Vagina (tissue), 2 donors: ENCODE measurements around the gene SMAP1. TPM values are rescaled to one million over a fixed set of nuclear protein-coding genes. Genes with fewer than 3 reads are reported as not detected.
"Not testable (repeated sequence)": the region's sequence is repeated elsewhere in the genome, so short reads cannot be mapped to it uniquely, and the experiment has no call there.

Experiments
- DNase-seq, 2 donors: peaks; one replicate each; pipeline ENCODE4 v3.0.0-alpha.2; 2017; ENCODE audit errors: extremely low spot score in 2 of 2
- H3K27ac ChIP-seq: fragments of 200-600 bp; sonication (generic); one replicate; pipeline ENCODE4 v1.5.1; 2019
- H3K27me3 ChIP-seq: fragments of 200-600 bp; sonication (generic); one replicate; pipeline ENCODE4 v1.5.1; 2019
- H3K36me3 ChIP-seq, 2 donors: fragments of 200-600 bp; sonication (generic); one replicate each; pipeline ENCODE4 v1.5.1; 2017 to 2019
- H3K4me1 ChIP-seq: fragments of 200-600 bp; sonication (generic); one replicate; pipeline ENCODE4 v1.5.1; 2019
- H3K4me3 ChIP-seq, 2 donors: fragments of 200-600 bp; sonication (generic); 1 replicate in 1 of 2; 2 replicates in 1 of 2; pipeline ENCODE4 v1.5.1; 2016 to 2019
- H3K9me3 ChIP-seq: fragments of 200-600 bp; sonication (generic); one replicate; pipeline ENCODE4 v1.5.1; 2019
- CTCF ChIP-seq, 3 experiments: fragments of 450-650 bp in 2 of 3; fragments of 200-600 bp in 1 of 3; sonication (generic) in 1 of 3; IDR thresholded peaks; one replicate each; pipeline ENCODE4 v1.5.1; 2017 to 2019; ENCODE audit warnings: antibody characterized with exemption in 3 of 3, mild to moderate bottlenecking in 2 of 3, moderate library complexity in 2 of 3
- POLR2A ChIP-seq, 2 donors: fragments of 450-650 bp; IDR thresholded peaks; one replicate each; pipeline ENCODE4 v1.6.1; 2017; ENCODE audit warnings: antibody characterized with exemption in 2 of 2, mild to moderate bottlenecking in 2 of 2, moderate library complexity in 2 of 2
- POLR2AphosphoS5 ChIP-seq, 2 donors: sonication (generic); formaldehyde crosslinking; IDR thresholded peaks; one replicate each; pipeline ENCODE4 v1.9.0; 2017; ENCODE audit warnings: antibody characterized with exemption in 2 of 2, mild to moderate bottlenecking in 2 of 2, low read depth in 1 of 2; ENCODE audit not compliant: insufficient read depth in 1 of 2
- intact Hi-C: fragments of 100-400 bp; cut with DNase I; formaldehyde crosslinking; loops from one replicate; pipeline ENCODE4 v1.15.1; 2023
- total RNA-seq: library from RNA; depleted of rRNA; stranded (reverse); fragments of >200 nt; gene quantifications from one replicate; pipeline ENCODE4 v1.2.3, GENCODE V29; 2016

SMAP1 gene
- total RNA-seq, 1 donor from 2014 or later, result 26.3 TPM

- Histone ChIP-seq H3K4me3 (no peak overlapping the region), H3K27me3 (no peaks in the 10 kb centered on the region), H3K9me3 (no peaks in the 10 kb centered on the region), H3K36me3 (peaks cover 0 to 6% of the 10 kb centered on the region in 2 donors), H3K4me1 (no peaks in the 10 kb centered on the region), H3K27ac (no peak overlapping the region)
- no peak for DNase-seq
- intact Hi-C loops, result no loop called here
- TF ChIP-seq POLR2A (IDR thresholded peaks at IDR 0.05) (no peak), POLR2AphosphoS5 (IDR thresholded peaks at IDR 0.05; ENCODE audit: insufficient read depth in 1 of 2, low read depth in 1 of 2) (no peak), CTCF (IDR thresholded peaks at IDR 0.05) (no peak)
Observed at GRCh38 chr6:70734979-70735378, 67.3 kb downstream of the SMAP1 start.

- DNase-seq, result no peak
- no peak overlapping the region for H3K27ac ChIP-seq
- intact Hi-C loops, result no loop called here
Observed at GRCh38 chr6:70735513-70735912, 67.8 kb downstream of the SMAP1 start.

GRCh38 chr6:70738028-70738427, 70.3 kb downstream of the SMAP1 start:
- intact Hi-C loops, result no loop called here
- Histone ChIP-seq H3K27me3 (no peaks in the 10 kb centered on the region), H3K4me1 (no peaks in the 10 kb centered on the region), H3K36me3 (peaks cover 0 to 6% of the 10 kb centered on the region in 2 donors), H3K27ac (no peak overlapping the region), H3K4me3 (no peak overlapping the region), H3K9me3 (no peaks in the 10 kb centered on the region)
- no peak for TF ChIP-seq POLR2AphosphoS5 (IDR thresholded peaks at IDR 0.05; ENCODE audit: insufficient read depth in 1 of 2, low read depth in 1 of 2)
- no peak for TF ChIP-seq CTCF (IDR thresholded peaks at IDR 0.05)
- TF ChIP-seq POLR2A (IDR thresholded peaks at IDR 0.05), result no peak
- no peak for DNase-seq

More at GRCh38 chr6:70735513-70735912, 67.8 kb downstream of the SMAP1 start:
- H3K36me3 ChIP-seq, result peaks cover 0 to 6% of the 10 kb centered on the region in 2 donors
- H3K4me1 ChIP-seq, result no peaks in the 10 kb centered on the region
- no peaks in the 10 kb centered on the region for H3K9me3 ChIP-seq
- H3K4me3 ChIP-seq, result no peak overlapping the region
- no peaks in the 10 kb centered on the region for H3K27me3 ChIP-seq
- TF ChIP-seq POLR2AphosphoS5 (IDR thresholded peaks at IDR 0.05; ENCODE audit: insufficient read depth in 1 of 2, low read depth in 1 of 2) (no peak), CTCF (IDR thresholded peaks at IDR 0.05) (no peak)

GRCh38 chr6:70739534-70739933, 71.9 kb downstream of the SMAP1 start:
- Histone ChIP-seq H3K4me1 (no peaks in the 10 kb centered on the region), H3K4me3 (no peak overlapping the region), H3K36me3 (peaks cover 0 to 1% of the 10 kb centered on the region in 2 donors), H3K27me3 (no peaks in the 10 kb centered on the region), H3K9me3 (no peaks in the 10 kb centered on the region), H3K27ac (no peak overlapping the region)
- TF ChIP-seq CTCF (IDR thresholded peaks at IDR 0.05) (no peak), POLR2A (IDR thresholded peaks at IDR 0.05) (no peak), POLR2AphosphoS5 (IDR thresholded peaks at IDR 0.05; ENCODE audit: insufficient read depth in 1 of 2, low read depth in 1 of 2) (no peak)
- DNase-seq, result no peak
- intact Hi-C loops, result no loop called here

GRCh38 chr6:70740746-70741145, 73.1 kb downstream of the SMAP1 start:
- intact Hi-C loops, DNase-seq, H3K27ac ChIP-seq, H3K4me1 ChIP-seq, H3K27me3 ChIP-seq, H3K4me3 ChIP-seq, H3K36me3 ChIP-seq, H3K9me3 ChIP-seq: not testable (repeated sequence)

GRCh38 chr6:70742462-70742861, 74.8 kb downstream of the SMAP1 start:
- H3K27me3 ChIP-seq, H3K4me3 ChIP-seq, H3K27ac ChIP-seq, H3K4me1 ChIP-seq, H3K9me3 ChIP-seq, DNase-seq, intact Hi-C loops, H3K36me3 ChIP-seq: not testable (repeated sequence)
